H1 (cell line): ENCODE data around the gene ANKRD36B. TPM values are rescaled to one million over a fixed set of nuclear protein-coding genes. Genes with fewer than 3 reads are reported as not detected.

ENCODE experiments used
- CTCF ChIA-PET: fragments of 300-600 bp; sonication (Branson Sonifier 250); formaldehyde crosslinking; loops from one replicate; lab custom pipeline; 2021; ENCODE audit not compliant: partially characterized antibody; lab: Charles Lee
- POLR2A ChIA-PET: fragments of 300-600 bp; sonication (Branson Sonifier 250); formaldehyde crosslinking; loops from one replicate; lab custom pipeline; 2021; ENCODE audit warnings: inconsistent platforms; ENCODE audit not compliant: partially characterized antibody; lab: Charles Lee
- DNase-seq, 2 experiments: peaks; one replicate each; pipeline versions ENCODE4 v3.0.0 to v3.0.0-alpha.2; 2010 to 2022; ENCODE audit warnings: low spot score in 2 of 2, low read depth in 1 of 2, mixed read lengths in 1 of 2
- FAIRE-seq: peaks from 2 replicates; lab custom pipeline; 2011; peaks lifted over from hg19 to GRCh38; lab: Jason Lieb, UNC
- H2AFZ ChIP-seq: 2 replicates; pipeline ENCODE4 v1.8.1; 2012; ENCODE audit warnings: low read length, inconsistent platforms
- H2AK5ac ChIP-seq: 2 replicates; pipeline ENCODE4 v1.6.1; 2013; ENCODE audit warnings: low read depth, low read length
- H2BK120ac ChIP-seq: replicated peaks from 2 replicates; pipeline ENCODE3; 2013; ENCODE audit warnings: low read depth, low read length, inconsistent platforms
- H2BK12ac ChIP-seq: 2 replicates; pipeline ENCODE4 v1.6.1; 2013; ENCODE audit warnings: low read depth, low read length
- H2BK15ac ChIP-seq: 2 replicates; pipeline ENCODE4 v1.6.1; 2013; ENCODE audit warnings: low read length
- H2BK20ac ChIP-seq: 2 replicates; pipeline ENCODE4 v1.6.1; 2013; ENCODE audit warnings: low read length
- H2BK5ac ChIP-seq: 2 replicates; pipeline ENCODE4 v1.6.1; 2013; ENCODE audit warnings: low read depth, low read length
- H3K14ac ChIP-seq: 2 replicates; pipeline ENCODE4 v1.6.1; 2013; ENCODE audit warnings: inconsistent platforms; ENCODE audit not compliant: insufficient read length
- H3K18ac ChIP-seq: 2 replicates; pipeline ENCODE4 v1.6.1; 2013; ENCODE audit warnings: low read length; ENCODE audit errors: extremely low read depth
- H3K23ac ChIP-seq: 2 replicates; pipeline ENCODE4 v1.6.1; 2013; ENCODE audit warnings: inconsistent platforms; ENCODE audit not compliant: insufficient read length
- H3K23me2 ChIP-seq: 2 replicates; pipeline ENCODE4 v1.6.1; 2013; ENCODE audit warnings: low read depth, low read length
- H3K27ac ChIP-seq: 2 replicates; pipeline ENCODE4 v1.6.1; 2011; ENCODE audit warnings: low read depth, low read length, inconsistent platforms
- H3K27me3 ChIP-seq, 4 experiments: replicated peaks in 1 of 4; 1 replicate in 1 of 4; 2 replicates in 3 of 4; pipeline versions ENCODE4 v1.6.1 to v1.8.1; 2011 to 2013; ENCODE audit warnings: low read length in 3 of 4, mild to moderate bottlenecking in 3 of 4, inconsistent platforms in 2 of 4, mixed read lengths in 2 of 4, moderate library complexity in 1 of 4; ENCODE audit not compliant: control insufficient read depth in 3 of 4, insufficient read depth in 3 of 4; ENCODE audit errors: extremely low read depth in 1 of 4
- H3K36me3 ChIP-seq, 4 experiments: 2 replicates each; pipeline versions ENCODE4 v1.6.1 to v1.8.1; 2011 to 2013; ENCODE audit warnings: mild to moderate bottlenecking in 4 of 4, low read length in 3 of 4, moderate library complexity in 2 of 4, control low read depth in 1 of 4, inconsistent platforms in 1 of 4; ENCODE audit not compliant: insufficient read depth in 4 of 4, control insufficient read depth in 2 of 4
- H3K4ac ChIP-seq: replicated peaks from 2 replicates; pipeline ENCODE3; 2013; ENCODE audit warnings: low read length, low read depth, mixed read lengths, inconsistent platforms; ENCODE audit not compliant: insufficient read length
- H3K4me1 ChIP-seq, 4 experiments: replicated peaks in 1 of 4; 1 replicate in 1 of 4; 2 replicates in 3 of 4; pipeline versions ENCODE4 v1.6.1 to v1.8.1; 2011 to 2013; ENCODE audit warnings: low read length in 3 of 4, inconsistent platforms in 2 of 4, mixed read lengths in 1 of 4; ENCODE audit not compliant: insufficient read depth in 4 of 4, control insufficient read depth in 3 of 4
- H3K4me2 ChIP-seq, 2 experiments: 2 replicates each; pipeline versions ENCODE4 v1.6.1 to v1.8.1; 2011 to 2013; ENCODE audit warnings: low read depth in 2 of 2, low read length in 2 of 2, control low read depth in 1 of 2, inconsistent platforms in 1 of 2, mild to moderate bottlenecking in 1 of 2; ENCODE audit not compliant: insufficient read depth in 1 of 2
- H3K4me3 ChIP-seq, 4 experiments: fragments of 200-600, 300-600 bp in 1 of 4; sonication (generic), shearing (Covaris generic), sonication (Bioruptor Twin) in 1 of 4; 2 replicates each; pipeline versions ENCODE4 v1.5.1 to v1.8.1; 2011 to 2016; ENCODE audit warnings: low read length in 4 of 4, low read depth in 3 of 4, control low read depth in 2 of 4, inconsistent platforms in 2 of 4, mild to moderate bottlenecking in 2 of 4, mixed read lengths in 1 of 4, moderate library complexity in 1 of 4; ENCODE audit not compliant: insufficient read depth in 2 of 4; ENCODE audit errors: extremely low read depth in 1 of 4
- H3K56ac ChIP-seq: replicated peaks from 2 replicates; pipeline ENCODE3; 2013; ENCODE audit warnings: low read depth, mild to moderate bottlenecking, mixed read lengths, low read length, inconsistent platforms; ENCODE audit not compliant: insufficient read length
- H3K79me1 ChIP-seq: 2 replicates; pipeline ENCODE4 v1.6.1; 2013; ENCODE audit warnings: low read depth, low read length, control low read depth
- H3K79me2 ChIP-seq, 2 experiments: 2 replicates each; pipeline versions ENCODE4 v1.6.1 to v1.8.1; 2012 to 2013; ENCODE audit warnings: low read length in 2 of 2, mild to moderate bottlenecking in 2 of 2, inconsistent platforms in 1 of 2; ENCODE audit not compliant: insufficient read depth in 2 of 2, control insufficient read depth in 1 of 2
- H3K9ac ChIP-seq, 4 experiments: replicated peaks in 1 of 4; 1 replicate in 1 of 4; 2 replicates in 3 of 4; pipeline versions ENCODE4 v1.6.1 to v1.8.1; 2011 to 2013; ENCODE audit warnings: low read depth in 3 of 4, low read length in 3 of 4, control low read depth in 2 of 4, mild to moderate bottlenecking in 2 of 4, moderate library complexity in 2 of 4, inconsistent platforms in 1 of 4; ENCODE audit errors: extremely low read depth in 1 of 4
- H3K9me3 ChIP-seq, 2 experiments: 2 replicates each; pipeline versions ENCODE4 v1.6.1 to v1.8.1; 2012 to 2013; ENCODE audit warnings: mild to moderate bottlenecking in 2 of 2, moderate library complexity in 2 of 2, control low read depth in 1 of 2, inconsistent platforms in 1 of 2, low read depth in 1 of 2, low read length in 1 of 2, mixed read lengths in 1 of 2; ENCODE audit not compliant: insufficient read depth in 2 of 2
- H4K20me1 ChIP-seq, 2 experiments: replicated peaks in 1 of 2; 2 replicates each; pipeline versions ENCODE3 to v1.8.1; 2011 to 2013; ENCODE audit warnings: inconsistent platforms in 2 of 2, low read length in 2 of 2, mild to moderate bottlenecking in 1 of 2; ENCODE audit not compliant: insufficient read depth in 2 of 2, control insufficient read depth in 1 of 2
- H4K5ac ChIP-seq: 2 replicates; pipeline ENCODE4 v1.6.1; 2013; ENCODE audit warnings: low read length, low read depth, mixed read lengths, inconsistent platforms; ENCODE audit not compliant: insufficient read length
- H4K8ac ChIP-seq: 2 replicates; pipeline ENCODE4 v1.8.0; 2013; ENCODE audit warnings: mild to moderate bottlenecking, moderate library complexity, low read length, inconsistent platforms; ENCODE audit not compliant: insufficient read depth; ENCODE audit errors: extremely low read depth
- H4K91ac ChIP-seq: replicated peaks from 2 replicates; pipeline ENCODE3; 2013; ENCODE audit warnings: low read length, mixed read lengths, inconsistent platforms; ENCODE audit not compliant: insufficient read length
- CBX8 ChIP-seq: fragments of 300-800, 300-1000 bp; sonication (generic); IDR thresholded peaks from 2 replicates; pipeline ENCODE4 v1.7.1; 2016; ENCODE audit warnings: low read depth, low read length, borderline replicate concordance
- CREB1 ChIP-seq: IDR thresholded peaks from 2 replicates; pipeline ENCODE4 v1.6.1; 2012; ENCODE audit warnings: inconsistent platforms
- HDAC6 ChIP-seq: IDR thresholded peaks from one replicate; pipeline ENCODE4 v1.7.1; 2012; ENCODE audit warnings: low read depth, mild to moderate bottlenecking, inconsistent platforms, low read length, moderate library complexity
- NANOG ChIP-seq: IDR thresholded peaks from 2 replicates; pipeline ENCODE4 v1.6.1; 2011; ENCODE audit warnings: low read length, low read depth, mild to moderate bottlenecking, inconsistent platforms; ENCODE audit not compliant: insufficient read depth, poor library complexity, severe bottlenecking
- SIN3A ChIP-seq, 2 experiments: IDR thresholded peaks in 1 of 2; conservative IDR thresholded peaks in 1 of 2; 2 replicates each; pipeline ENCODE4 v1.6.1; 2011 to 2012; ENCODE audit warnings: low read length in 2 of 2, improper control_type of control experiment in 1 of 2, low read depth in 1 of 2, mild to moderate bottlenecking in 1 of 2
- ZNF274 ChIP-seq: IDR thresholded peaks from 2 replicates; pipeline ENCODE4 v1.7.0; 2012; ENCODE audit warnings: low read length, borderline replicate concordance; ENCODE audit errors: extremely low read depth
- WGBS, 2 experiments: shearing (Covaris generic) in 1 of 2; methylation state at CpG; one replicate each; pipeline versions ENCODE4 v1.1.6 to v1.1.7; 2013 to 2015; ENCODE audit warnings: low lambda C conversion rate in 2 of 2, mixed read lengths in 2 of 2, inconsistent platforms in 1 of 2, low coverage in 1 of 2, missing lambda C conversion rate in 1 of 2; ENCODE audit not compliant: insufficient replicate concordance in 2 of 2, insufficient coverage in 1 of 2, insufficient read length in 1 of 2; ENCODE audit errors: extremely low coverage in 1 of 2, missing lambda C conversion rate in 1 of 2; 5-methylcytosine and 5-hydroxymethylcytosine counted together
- polyA plus RNA-seq, 7 experiments: library from polyadenylated mRNA; depleted of rRNA in 3 of 7; stranded (reverse) in 5 of 7; unstranded in 2 of 7; fragments of >200 nt in 5 of 7; fragments of 200-250 nt in 2 of 7; gene quantifications; 1 replicate in 5 of 7; 2 replicates in 1 of 7; 4 replicates in 1 of 7; pipeline versions ENCODE4 v1.2.1 to v1.2.3, GENCODE V29; 2011 to 2013; ENCODE audit warnings: missing spikeins in 2 of 7, mixed read lengths in 2 of 7
- total RNA-seq: library from RNA; stranded (reverse); fragmentation: NEBNext Ultra II Directional; extraction: Animal tissue kit (Norgen Biotek cat#: 25700); gene quantifications from 2 replicates; pipeline ENCODE4 v1.2.1, GENCODE V29; 2021

Gene ANKRD36B
- total and polyA plus RNA-seq, 2 of the 8 experiments (the other 6 are each of a cell fraction or from before 2014, with no cell fraction given) = 2.4 to 8.5 TPM

DNA sequence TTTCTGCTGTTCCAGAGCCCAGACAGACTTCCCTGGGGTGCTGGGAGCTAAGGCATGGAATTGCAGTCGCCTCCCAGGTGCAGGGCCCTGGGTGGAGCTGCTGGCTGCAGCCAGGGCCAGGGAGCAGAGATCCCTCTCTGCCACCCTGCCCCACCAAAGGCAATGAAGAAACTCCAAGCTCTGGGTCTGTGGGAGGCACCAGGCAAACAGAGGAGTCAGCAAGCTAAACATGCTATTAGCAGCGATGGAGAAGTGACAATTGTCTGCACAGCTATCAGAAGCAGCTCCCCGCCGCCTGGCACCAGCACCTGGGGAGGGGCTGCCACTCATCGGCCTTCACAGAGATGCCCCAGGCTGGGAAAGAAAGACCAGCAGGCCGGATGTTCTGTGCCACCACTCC is 28.2 kb upstream of the ANKRD36B start:
- H2BK15ac ChIP-seq = no peak overlapping the region
- no peaks in the 10 kb centered on the region for H3K36me3 ChIP-seq
- H3K9ac ChIP-seq = no peak overlapping the region
- H3K18ac ChIP-seq = no peak overlapping the region
- ChIA-PET POLR2A (no interaction called here), CTCF (no interaction called here)
- H3K23ac ChIP-seq = no peak overlapping the region
- H4K8ac ChIP-seq = no peak overlapping the region
- TF ChIP-seq SIN3A (conservative IDR thresholded peaks at IDR 0.05 in 1 of 2, IDR thresholded peaks at IDR 0.05 in 1 of 2; ENCODE audit: low read depth in 1 of 2, low read length in 2 of 2) (no peak), HDAC6 (no peak), CREB1 (no peak), NANOG (no peak), ZNF274 (no peak), CBX8 (no peak)
- DNase-seq (no peak), FAIRE-seq (no peak)
- no peaks in the 10 kb centered on the region for H3K27me3 ChIP-seq
- H4K20me1 ChIP-seq = no peaks in the 10 kb centered on the region
- H2BK20ac ChIP-seq = no peak overlapping the region
- no peak overlapping the region for H2BK12ac ChIP-seq
- H3K4ac ChIP-seq = no peak overlapping the region
- H3K14ac ChIP-seq = no peak overlapping the region
- H2AK5ac ChIP-seq = no peak overlapping the region
- H2BK5ac ChIP-seq = no peak overlapping the region
- no peaks in the 10 kb centered on the region for H3K79me2 ChIP-seq
- no peak overlapping the region for H3K4me2 ChIP-seq
- H3K4me3 ChIP-seq = no peak overlapping the region
- H4K5ac ChIP-seq = no peak overlapping the region
- no peaks in the 10 kb centered on the region for H3K4me1 ChIP-seq
- H3K27ac ChIP-seq = no peak overlapping the region
- H3K56ac ChIP-seq = no peak overlapping the region
- H3K9me3 ChIP-seq = no peaks in the 10 kb centered on the region
- no peaks in the 10 kb centered on the region for H3K79me1 ChIP-seq
- H4K91ac ChIP-seq = no peak overlapping the region
- no peaks in the 10 kb centered on the region for H3K23me2 ChIP-seq
- no peak overlapping the region for H2AFZ ChIP-seq
- no peak overlapping the region for H2BK120ac ChIP-seq
- no CpG with 5 or more reads among the region's 6 CpGs for WGBS, 2 experiments
